Measurements from ENCODE around the gene PLXNA1. TPM values are rescaled to one million over a fixed set of nuclear protein-coding genes. Genes with fewer than 3 reads are reported as not detected.

Gene PLXNA1
- total and polyA plus RNA-seq, 2 of the 8 experiments (the other 6 are each of a cell fraction or from before 2014, with no cell fraction given), result 47.5 to 54.9 TPM

DNA sequence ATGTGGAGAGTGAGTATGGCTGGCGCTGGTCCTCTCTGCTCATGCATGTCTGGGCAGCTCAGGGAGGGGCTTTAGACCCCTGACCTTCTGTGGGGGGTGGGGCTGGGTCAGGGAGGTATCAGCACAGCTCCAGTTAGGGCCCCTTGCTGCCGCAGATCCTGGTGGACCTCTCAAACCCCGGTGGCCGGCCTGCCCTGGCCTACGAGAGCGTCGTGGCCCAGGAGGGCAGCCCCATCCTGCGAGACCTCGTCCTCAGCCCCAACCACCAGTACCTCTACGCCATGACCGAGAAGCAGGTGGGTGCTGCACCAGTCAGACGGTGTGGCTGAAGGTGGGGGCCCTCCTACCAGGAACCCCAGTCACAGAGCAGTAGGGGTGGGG is 20.2 kb downstream of the PLXNA1 start:
- H3K36me3 ChIP-seq (ENCODE audit: control insufficient read depth in 2 of 4, insufficient read depth in 4 of 4, low read length in 3 of 4), result peaks cover 0 to 3% (median under 1%) of the 10 kb centered on the region in 4 experiments; a peak in 3 of 8 replicates
- no peak overlapping the region for H3K18ac ChIP-seq (ENCODE audit: extremely low read depth, low read length)
- peaks cover 0 to 18% of the 10 kb centered on the region in 2 experiments; a peak in 2 of 4 replicates for H3K79me2 ChIP-seq (ENCODE audit: control insufficient read depth in 1 of 2, insufficient read depth in 2 of 2, low read length in 2 of 2)
- CTCF ChIA-PET (ENCODE audit: partially characterized antibody), result interaction anchor here (0.7 to 2.3 kb wide), 15 partner anchors 14 to 394 kb away, joined by 3 to 7 read pairs (median 3); no protein-coding TSS in a partner anchor
- H3K27me3 ChIP-seq (replicated peaks in 1 of 4; ENCODE audit: control insufficient read depth in 3 of 4, extremely low read depth in 1 of 4, insufficient read depth in 3 of 4, low read length in 3 of 4), result no peaks in the 10 kb centered on the region
- H2BK120ac ChIP-seq (replicated peaks; ENCODE audit: low read depth, low read length), result no peak overlapping the region
- POLR2A ChIA-PET (ENCODE audit: partially characterized antibody), result interaction anchor here (1.1 kb wide), 1 partner anchor 76 kb away, joined by 4 read pairs; no protein-coding TSS in a partner anchor
- no peak overlapping the region for H4K5ac ChIP-seq (ENCODE audit: insufficient read length, low read depth, low read length)
- H3K4me3 ChIP-seq (ENCODE audit: extremely low read depth in 1 of 4, insufficient read depth in 2 of 4, low read depth in 3 of 4, low read length in 4 of 4), result no peak overlapping the region
- no peak overlapping the region for H4K91ac ChIP-seq (replicated peaks; ENCODE audit: insufficient read length, low read length)
- no peaks in the 10 kb centered on the region for H3K9me3 ChIP-seq (ENCODE audit: insufficient read depth in 2 of 2, low read depth in 1 of 2, low read length in 1 of 2)
- H3K23ac ChIP-seq (ENCODE audit: insufficient read length), result no peak overlapping the region
- no peak overlapping the region for H3K4ac ChIP-seq (replicated peaks; ENCODE audit: insufficient read length, low read depth, low read length)
- H3K23me2 ChIP-seq (ENCODE audit: low read depth, low read length), result no peaks in the 10 kb centered on the region
- H2AK5ac ChIP-seq (ENCODE audit: low read depth, low read length), result no peak overlapping the region; the same call in 1 of the 2 replicates
- H2BK15ac ChIP-seq (ENCODE audit: low read length), result no peak overlapping the region
- no peak overlapping the region for H3K4me2 ChIP-seq (ENCODE audit: insufficient read depth in 1 of 2, low read depth in 2 of 2, low read length in 2 of 2)
- no peak overlapping the region for H3K9ac ChIP-seq (replicated peaks in 1 of 4; ENCODE audit: extremely low read depth in 1 of 4, low read depth in 3 of 4, low read length in 3 of 4)
- no peak overlapping the region for H2BK20ac ChIP-seq (ENCODE audit: low read length)
- no peak overlapping the region for H2BK12ac ChIP-seq (ENCODE audit: low read depth, low read length)
- FAIRE-seq (no peak), DNase-seq (ENCODE audit: low read depth in 1 of 2, low spot score in 2 of 2) (no peak)
- no peak overlapping the region for H4K8ac ChIP-seq (ENCODE audit: extremely low read depth, insufficient read depth, low read length)
- H4K20me1 ChIP-seq (replicated peaks in 1 of 2; ENCODE audit: control insufficient read depth in 1 of 2, insufficient read depth in 2 of 2, low read length in 2 of 2), result peaks cover 7 to 26% of the 10 kb centered on the region in 2 experiments
- peaks cover 14% of the 10 kb centered on the region for H3K79me1 ChIP-seq (ENCODE audit: low read depth, low read length)
- no peak overlapping the region for H3K27ac ChIP-seq (ENCODE audit: low read depth, low read length)
- H3K14ac ChIP-seq (ENCODE audit: insufficient read length), result no peak overlapping the region
- H3K4me1 ChIP-seq (replicated peaks in 1 of 4; ENCODE audit: control insufficient read depth in 3 of 4, insufficient read depth in 4 of 4, low read length in 3 of 4), result peaks cover 0 to 20% (median 14%) of the 10 kb centered on the region in 4 experiments; a peak in 6 of 7 replicates
- H2BK5ac ChIP-seq (ENCODE audit: low read depth, low read length), result 0 out of 2 replicates have a peak overlapping the region, but pooled peaks have one; percentile 52
- WGBS, 2 experiments (ENCODE audit: extremely low coverage in 1 of 2, insufficient coverage in 1 of 2, insufficient read length in 1 of 2, insufficient replicate concordance in 2 of 2, low coverage in 1 of 2, low lambda C conversion rate in 2 of 2, missing lambda C conversion rate in 1 of 2), result 98% methylated on average over 5 of the region's 12 CpGs; no CpG with 5 or more reads in 1 of the 2 experiments
- no peak overlapping the region for H3K56ac ChIP-seq (replicated peaks; ENCODE audit: insufficient read length, low read depth, low read length)
- H2AFZ ChIP-seq (ENCODE audit: low read length), result no peak overlapping the region
- TF ChIP-seq PHF8 (conservative IDR thresholded peaks at IDR 0.05; ENCODE audit: low read depth, low read length) (no peak), ZNF274 (IDR thresholded peaks at IDR 0.05; ENCODE audit: borderline replicate concordance, extremely low read depth, low read length) (no peak), EZH2 (IDR thresholded peaks at IDR 0.05; ENCODE audit: low read depth, low read length, severe bottlenecking) (no peak), SIN3A (conservative IDR thresholded peaks at IDR 0.05 in 1 of 2, IDR thresholded peaks at IDR 0.05 in 1 of 2; ENCODE audit: low read depth in 1 of 2, low read length in 2 of 2) (no peak), BCL11A (IDR thresholded peaks at IDR 0.05; ENCODE audit: low read depth in 2 of 2, low read length in 2 of 2) (no peak), FOSL1 (IDR thresholded peaks at IDR 0.05; ENCODE audit: insufficient read depth, low read depth, low read length) (no peak), KDM1A (IDR thresholded peaks at IDR 0.05; ENCODE audit: borderline replicate concordance, low read length) (no peak), JUND (IDR thresholded peaks at IDR 0.05; ENCODE audit: low read length) (no peak), NRF1 (IDR thresholded peaks at IDR 0.05; ENCODE audit: low read depth, low read length) (no peak)
- TF ChIP-seq, protein P1, sequence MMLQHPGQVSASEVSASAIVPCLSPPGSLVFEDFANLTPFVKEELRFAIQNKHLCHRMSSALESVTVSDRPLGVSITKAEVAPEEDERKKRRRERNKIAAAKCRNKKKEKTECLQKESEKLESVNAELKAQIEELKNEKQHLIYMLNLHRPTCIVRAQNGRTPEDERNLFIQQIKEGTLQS (IDR thresholded peaks at IDR 0.05; ENCODE audit: insufficient read depth, low read depth, low read length), result no peak
- TF ChIP-seq, protein P2, sequence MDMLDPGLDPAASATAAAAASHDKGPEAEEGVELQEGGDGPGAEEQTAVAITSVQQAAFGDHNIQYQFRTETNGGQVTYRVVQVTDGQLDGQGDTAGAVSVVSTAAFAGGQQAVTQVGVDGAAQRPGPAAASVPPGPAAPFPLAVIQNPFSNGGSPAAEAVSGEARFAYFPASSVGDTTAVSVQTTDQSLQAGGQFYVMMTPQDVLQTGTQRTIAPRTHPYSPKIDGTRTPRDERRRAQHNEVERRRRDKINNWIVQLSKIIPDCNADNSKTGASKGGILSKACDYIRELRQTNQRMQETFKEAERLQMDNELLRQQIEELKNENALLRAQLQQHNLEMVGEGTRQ (IDR thresholded peaks at IDR 0.05; ENCODE audit: low read length), result no peak

All from H1 (cell line).